ENCODE data around the gene EHMT1. TPM values are rescaled to one million over a fixed set of nuclear protein-coding genes. Genes with fewer than 3 reads are reported as not detected.
"Not testable (repeated sequence)": the region's sequence is repeated elsewhere in the genome, so short reads cannot be mapped to it uniquely, and the experiment has no call there.

Gene EHMT1
- total and polyA plus RNA-seq, 2 of the 8 experiments (the other 6 are each of a cell fraction or from before 2014, with no cell fraction given) = 95.7 to 163 TPM

DNA sequence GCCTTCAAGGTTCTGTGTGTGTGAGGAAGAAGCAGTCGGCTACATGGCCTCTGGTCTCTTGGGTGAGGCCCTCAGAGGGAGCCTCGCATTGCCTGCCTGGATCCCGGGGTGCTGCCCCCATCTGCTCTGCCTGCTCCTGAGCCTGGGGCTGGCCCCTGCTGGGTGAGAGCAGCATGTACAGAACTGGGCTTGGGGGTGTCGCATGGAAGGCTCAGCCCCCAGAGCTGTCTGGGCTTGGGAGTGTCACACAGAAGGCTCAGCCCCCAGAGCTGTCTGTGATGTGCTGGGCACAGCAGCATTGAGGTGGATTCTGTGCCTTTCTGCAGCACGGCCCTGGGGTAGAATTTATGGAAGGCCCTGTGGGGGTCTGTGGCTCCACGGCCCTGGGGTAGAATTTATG lies 265.2 kb downstream of the EHMT1 start:
- H3K9ac ChIP-seq (replicated peaks in 1 of 4; ENCODE audit: extremely low read depth in 1 of 4, low read depth in 3 of 4, low read length in 3 of 4); H3K27me3 ChIP-seq (replicated peaks in 1 of 4; ENCODE audit: control insufficient read depth in 3 of 4, extremely low read depth in 1 of 4, insufficient read depth in 3 of 4, low read length in 3 of 4); H2BK12ac ChIP-seq (ENCODE audit: low read depth, low read length); H2BK15ac ChIP-seq (ENCODE audit: low read length); H2AK5ac ChIP-seq (ENCODE audit: low read depth, low read length); H4K91ac ChIP-seq (replicated peaks; ENCODE audit: insufficient read length, low read length); FAIRE-seq; H3K27ac ChIP-seq (ENCODE audit: low read depth, low read length); H3K23me2 ChIP-seq (ENCODE audit: low read depth, low read length); H3K79me1 ChIP-seq (ENCODE audit: low read depth, low read length); H3K4ac ChIP-seq (replicated peaks; ENCODE audit: insufficient read length, low read depth, low read length); H3K36me3 ChIP-seq (ENCODE audit: control insufficient read depth in 2 of 4, insufficient read depth in 4 of 4, low read length in 3 of 4); H2AFZ ChIP-seq (ENCODE audit: low read length); H2BK20ac ChIP-seq (ENCODE audit: low read length); H3K4me1 ChIP-seq (replicated peaks in 1 of 4; ENCODE audit: control insufficient read depth in 3 of 4, insufficient read depth in 4 of 4, low read length in 3 of 4); POLR2A ChIA-PET (ENCODE audit: partially characterized antibody); H3K14ac ChIP-seq (ENCODE audit: insufficient read length); H3K56ac ChIP-seq (replicated peaks; ENCODE audit: insufficient read length, low read depth, low read length); CTCF ChIA-PET (ENCODE audit: partially characterized antibody); H4K5ac ChIP-seq (ENCODE audit: insufficient read length, low read depth, low read length); H4K8ac ChIP-seq (ENCODE audit: extremely low read depth, insufficient read depth, low read length); H3K4me3 ChIP-seq (ENCODE audit: extremely low read depth in 1 of 4, insufficient read depth in 2 of 4, low read depth in 3 of 4, low read length in 4 of 4); H2BK120ac ChIP-seq (replicated peaks; ENCODE audit: low read depth, low read length); DNase-seq (ENCODE audit: low read depth in 1 of 2, low spot score in 2 of 2); H2BK5ac ChIP-seq (ENCODE audit: low read depth, low read length); H3K18ac ChIP-seq (ENCODE audit: extremely low read depth, low read length); H3K23ac ChIP-seq (ENCODE audit: insufficient read length); H3K79me2 ChIP-seq (ENCODE audit: control insufficient read depth in 1 of 2, insufficient read depth in 2 of 2, low read length in 2 of 2); H3K4me2 ChIP-seq (ENCODE audit: insufficient read depth in 1 of 2, low read depth in 2 of 2, low read length in 2 of 2): not testable (repeated sequence)
- 100% methylated on average over 1 of the region's 6 CpGs; no CpG with 5 or more reads in 1 of the 2 experiments for WGBS, 2 experiments (ENCODE audit: extremely low coverage in 1 of 2, insufficient coverage in 1 of 2, insufficient read length in 1 of 2, insufficient replicate concordance in 2 of 2, low coverage in 1 of 2, low lambda C conversion rate in 2 of 2, missing lambda C conversion rate in 1 of 2)
- Histone ChIP-seq H4K20me1 (replicated peaks in 1 of 2; ENCODE audit: control insufficient read depth in 1 of 2, insufficient read depth in 2 of 2, low read length in 2 of 2) (peaks cover 0 to 19% of the 10 kb centered on the region in 2 experiments), H3K9me3 (ENCODE audit: insufficient read depth in 2 of 2, low read depth in 1 of 2, low read length in 1 of 2) (peaks cover 2 to 44% of the 10 kb centered on the region in 2 experiments; a peak in 3 of 4 replicates)

DNA sequence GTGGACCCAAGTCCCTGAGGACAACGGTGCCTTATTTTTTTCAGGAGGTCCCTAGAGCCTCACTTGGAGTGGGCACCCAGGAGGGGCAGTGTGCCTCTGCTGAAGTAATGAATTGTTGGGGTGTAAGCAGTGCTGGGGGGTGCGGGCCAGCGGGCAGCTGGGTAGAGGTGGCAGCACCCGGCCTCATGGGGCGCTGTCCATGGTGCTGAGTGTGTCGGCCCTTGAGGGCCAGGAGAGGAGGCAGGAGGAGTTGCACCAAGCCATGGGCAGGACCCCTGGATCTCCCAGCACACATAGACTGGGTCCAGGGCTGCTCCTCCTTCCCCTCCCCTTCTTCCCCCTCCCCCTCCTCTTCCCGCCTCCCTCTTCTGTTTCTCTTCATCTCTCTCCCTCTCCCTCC lies 265.7 kb downstream of the EHMT1 start:
- H3K27me3 ChIP-seq (replicated peaks in 1 of 4; ENCODE audit: control insufficient read depth in 3 of 4, extremely low read depth in 1 of 4, insufficient read depth in 3 of 4, low read length in 3 of 4); H3K79me1 ChIP-seq (ENCODE audit: low read depth, low read length); H3K9ac ChIP-seq (replicated peaks in 1 of 4; ENCODE audit: extremely low read depth in 1 of 4, low read depth in 3 of 4, low read length in 3 of 4); POLR2A ChIA-PET (ENCODE audit: partially characterized antibody); H4K91ac ChIP-seq (replicated peaks; ENCODE audit: insufficient read length, low read length); H3K36me3 ChIP-seq (ENCODE audit: control insufficient read depth in 2 of 4, insufficient read depth in 4 of 4, low read length in 3 of 4); H2AFZ ChIP-seq (ENCODE audit: low read length); H2BK120ac ChIP-seq (replicated peaks; ENCODE audit: low read depth, low read length); H3K4me2 ChIP-seq (ENCODE audit: insufficient read depth in 1 of 2, low read depth in 2 of 2, low read length in 2 of 2); H2BK12ac ChIP-seq (ENCODE audit: low read depth, low read length); H2BK20ac ChIP-seq (ENCODE audit: low read length); H3K18ac ChIP-seq (ENCODE audit: extremely low read depth, low read length); H3K79me2 ChIP-seq (ENCODE audit: control insufficient read depth in 1 of 2, insufficient read depth in 2 of 2, low read length in 2 of 2); H2AK5ac ChIP-seq (ENCODE audit: low read depth, low read length); H3K27ac ChIP-seq (ENCODE audit: low read depth, low read length); H3K14ac ChIP-seq (ENCODE audit: insufficient read length); H3K23ac ChIP-seq (ENCODE audit: insufficient read length); CTCF ChIA-PET (ENCODE audit: partially characterized antibody); H2BK5ac ChIP-seq (ENCODE audit: low read depth, low read length); H4K5ac ChIP-seq (ENCODE audit: insufficient read length, low read depth, low read length); H3K4me3 ChIP-seq (ENCODE audit: extremely low read depth in 1 of 4, insufficient read depth in 2 of 4, low read depth in 3 of 4, low read length in 4 of 4); H2BK15ac ChIP-seq (ENCODE audit: low read length); H4K8ac ChIP-seq (ENCODE audit: extremely low read depth, insufficient read depth, low read length); H3K4me1 ChIP-seq (replicated peaks in 1 of 4; ENCODE audit: control insufficient read depth in 3 of 4, insufficient read depth in 4 of 4, low read length in 3 of 4); H3K56ac ChIP-seq (replicated peaks; ENCODE audit: insufficient read length, low read depth, low read length); H3K4ac ChIP-seq (replicated peaks; ENCODE audit: insufficient read length, low read depth, low read length); H3K23me2 ChIP-seq (ENCODE audit: low read depth, low read length): not testable (repeated sequence)
- Histone ChIP-seq H4K20me1 (replicated peaks in 1 of 2; ENCODE audit: control insufficient read depth in 1 of 2, insufficient read depth in 2 of 2, low read length in 2 of 2) (peaks cover 0 to 14% of the 10 kb centered on the region in 2 experiments), H3K9me3 (ENCODE audit: insufficient read depth in 2 of 2, low read depth in 1 of 2, low read length in 1 of 2) (peaks cover 2 to 40% of the 10 kb centered on the region in 2 experiments; a peak in 3 of 4 replicates)
- 86% methylated on average over 5 of the region's 7 CpGs; no CpG with 5 or more reads in 1 of the 2 experiments for WGBS, 2 experiments (ENCODE audit: extremely low coverage in 1 of 2, insufficient coverage in 1 of 2, insufficient read length in 1 of 2, insufficient replicate concordance in 2 of 2, low coverage in 1 of 2, low lambda C conversion rate in 2 of 2, missing lambda C conversion rate in 1 of 2)
- DNase-seq (ENCODE audit: low read depth in 1 of 2, low spot score in 2 of 2) (peak in 1 of 2 experiments; percentile 67), FAIRE-seq (peak; percentile 39)

Data from H1 (cell line).